Glutamatergic neuron (in vitro differentiated cells): ENCODE results near the gene HYAL3. TPM values are rescaled to one million over a fixed set of nuclear protein-coding genes. Genes with fewer than 3 reads are reported as not detected.

Experiments used
- DNase-seq: peaks from one replicate; pipeline ENCODE4 v3.0.0; 2022
- H3K27ac Mint-ChIP-seq: one replicate; pipeline ENCODE4 v1.8.0; 2020; ENCODE audit warnings: mild to moderate bottlenecking, mixed read lengths, inconsistent platforms; ENCODE audit not compliant: unreplicated experiment
- H3K27me3 Mint-ChIP-seq: one replicate; pipeline ENCODE4 v1.8.0; 2020; ENCODE audit warnings: mild to moderate bottlenecking, moderate library complexity, mixed read lengths, inconsistent platforms; ENCODE audit not compliant: unreplicated experiment
- H3K36me3 Mint-ChIP-seq: one replicate; pipeline ENCODE4 v1.8.0; 2020; ENCODE audit warnings: mild to moderate bottlenecking, mixed read lengths, inconsistent platforms; ENCODE audit not compliant: unreplicated experiment
- H3K4me1 Mint-ChIP-seq: one replicate; pipeline ENCODE4 v1.8.0; 2020; ENCODE audit warnings: mild to moderate bottlenecking, low read depth, mixed read lengths, inconsistent platforms; ENCODE audit not compliant: unreplicated experiment
- H3K4me3 Mint-ChIP-seq: one replicate; pipeline ENCODE4 v1.8.0; 2020; ENCODE audit warnings: mild to moderate bottlenecking, mixed read lengths, inconsistent platforms; ENCODE audit not compliant: unreplicated experiment
- H3K9me3 Mint-ChIP-seq: one replicate; pipeline ENCODE4 v1.8.0; 2020; ENCODE audit warnings: mild to moderate bottlenecking, moderate library complexity, mixed read lengths, inconsistent platforms; ENCODE audit not compliant: unreplicated experiment
- total RNA-seq: library from RNA; stranded (reverse); fragmentation: NEBNext Ultra II Directional; extraction: Animal tissue kit (Norgen Biotek cat#: 25700); gene quantifications from one replicate; pipeline ENCODE4 v1.2.1, GENCODE V29; 2021; ENCODE audit not compliant: unreplicated experiment
- TF ChIP-seq, protein P1 (sequence below): fragments of 200-600 bp; sonication (generic); IDR thresholded peaks from one replicate; pipeline ENCODE4 v1.5.0; 2021; ENCODE audit not compliant: partially characterized antibody, unreplicated experiment

Gene HYAL3
- total RNA-seq, 1 donor from 2014 or later = 6.9 TPM

- Mint-ChIP-seq H3K4me1 (peaks cover 6% of the 10 kb centered on the region), H3K27me3 (peaks cover 1% of the 10 kb centered on the region), H3K9me3 (peaks cover 4% of the 10 kb centered on the region), H3K36me3 (no peaks in the 10 kb centered on the region), H3K4me3 (peak within 1 kb of the TSS; percentile 88), H3K27ac (peak within 1 kb of the TSS; percentile 82)
- peak; percentile 97 for DNase-seq
- TF ChIP-seq, protein P1, sequence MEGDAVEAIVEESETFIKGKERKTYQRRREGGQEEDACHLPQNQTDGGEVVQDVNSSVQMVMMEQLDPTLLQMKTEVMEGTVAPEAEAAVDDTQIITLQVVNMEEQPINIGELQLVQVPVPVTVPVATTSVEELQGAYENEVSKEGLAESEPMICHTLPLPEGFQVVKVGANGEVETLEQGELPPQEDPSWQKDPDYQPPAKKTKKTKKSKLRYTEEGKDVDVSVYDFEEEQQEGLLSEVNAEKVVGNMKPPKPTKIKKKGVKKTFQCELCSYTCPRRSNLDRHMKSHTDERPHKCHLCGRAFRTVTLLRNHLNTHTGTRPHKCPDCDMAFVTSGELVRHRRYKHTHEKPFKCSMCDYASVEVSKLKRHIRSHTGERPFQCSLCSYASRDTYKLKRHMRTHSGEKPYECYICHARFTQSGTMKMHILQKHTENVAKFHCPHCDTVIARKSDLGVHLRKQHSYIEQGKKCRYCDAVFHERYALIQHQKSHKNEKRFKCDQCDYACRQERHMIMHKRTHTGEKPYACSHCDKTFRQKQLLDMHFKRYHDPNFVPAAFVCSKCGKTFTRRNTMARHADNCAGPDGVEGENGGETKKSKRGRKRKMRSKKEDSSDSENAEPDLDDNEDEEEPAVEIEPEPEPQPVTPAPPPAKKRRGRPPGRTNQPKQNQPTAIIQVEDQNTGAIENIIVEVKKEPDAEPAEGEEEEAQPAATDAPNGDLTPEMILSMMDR = no peak
These were observed 28.9 kb upstream of the HYAL3 start, which contains the start of gene TUSC2 for GRCh38 chr3:50327943-50328691. TSS of gene TUSC2 (minus strand) at chr3:50328223. CDS start at chr3:50328099, 124 bp downstream.

- Mint-ChIP-seq H3K27ac (peak overlapping the region; percentile 28), H3K36me3 (no peaks in the 10 kb centered on the region), H3K9me3 (peaks cover 5% of the 10 kb centered on the region), H3K4me1 (peaks cover 6% of the 10 kb centered on the region), H3K27me3 (peaks cover 1% of the 10 kb centered on the region), H3K4me3 (peak overlapping the region; percentile 83)
- TF ChIP-seq, protein P1 = no peak
- DNase-seq = no peak
These were observed 27.9 kb upstream of the HYAL3 start for GRCh38 chr3:50327129-50327528.

DNA sequence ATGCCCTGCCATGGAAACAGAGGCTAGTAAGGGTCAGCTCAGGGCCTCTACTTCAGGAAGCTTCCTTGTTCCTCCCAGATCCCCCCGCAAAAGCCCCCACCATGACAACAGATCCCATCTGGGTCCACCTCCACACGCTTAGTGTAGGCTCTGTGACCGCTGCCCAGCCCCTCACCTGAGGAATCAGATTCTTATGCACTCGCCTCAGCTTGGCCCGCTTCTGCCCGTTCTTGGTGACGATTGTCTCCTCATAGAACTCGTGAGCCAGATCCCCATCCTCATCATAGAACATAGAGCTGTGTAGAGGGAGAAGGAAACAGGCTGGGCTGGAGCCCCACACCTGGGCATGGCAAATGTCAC is 27.0 kb upstream of the HYAL3 start:
- H3K4me3 Mint-ChIP-seq = no peak overlapping the region
- DNase-seq = no peak
- H3K9me3 Mint-ChIP-seq = peaks cover 5% of the 10 kb centered on the region
- no peak overlapping the region for H3K27ac Mint-ChIP-seq
- TF ChIP-seq, protein P1 = no peak
- peaks cover 1% of the 10 kb centered on the region for H3K27me3 Mint-ChIP-seq
- peaks cover 6% of the 10 kb centered on the region for H3K4me1 Mint-ChIP-seq
- H3K36me3 Mint-ChIP-seq = no peaks in the 10 kb centered on the region

GRCh38 chr3:50325497-50326181 is 26.4 kb upstream of the HYAL3 start:
- Mint-ChIP-seq H3K27me3 (peaks cover 3% of the 10 kb centered on the region), H3K27ac (no peak overlapping the region), H3K9me3 (peaks cover 6% of the 10 kb centered on the region), H3K36me3 (no peaks in the 10 kb centered on the region), H3K4me1 (peaks cover 6% of the 10 kb centered on the region), H3K4me3 (no peak overlapping the region)
- no peak for DNase-seq
- TF ChIP-seq, protein P1 = no peak

- Mint-ChIP-seq H3K4me1 (peaks cover 10% of the 10 kb centered on the region), H3K27ac (no peak overlapping the region), H3K27me3 (peaks cover 8% of the 10 kb centered on the region), H3K4me3 (no peak overlapping the region), H3K36me3 (no peaks in the 10 kb centered on the region), H3K9me3 (peaks cover 6% of the 10 kb centered on the region)
- TF ChIP-seq, protein P1 = no peak
- DNase-seq = no peak
These were observed 25.9 kb upstream of the HYAL3 start for GRCh38 chr3:50325113-50325480.
